Progenitor cell of endocrine pancreas (in vitro differentiated cells): ENCODE results near the gene KLHL13. TPM values are rescaled to one million over a fixed set of nuclear protein-coding genes. Genes with fewer than 3 reads are reported as not detected.
"Not testable (repeated sequence)": the region's sequence is repeated elsewhere in the genome, so short reads cannot be mapped to it uniquely, and the experiment has no call there.

Experiments used
- DNase-seq: peaks from one replicate; pipeline ENCODE4 v3.0.0; 2021; ENCODE audit warnings: low spot score; ENCODE audit not compliant: unreplicated experiment
- H3K27ac Mint-ChIP-seq: 2 replicates; pipeline ENCODE4 v1.8.0; 2021; ENCODE audit warnings: mild to moderate bottlenecking, moderate library complexity, mixed read lengths
- H3K27me3 Mint-ChIP-seq: 2 replicates; pipeline ENCODE4 v1.8.0; 2021; ENCODE audit warnings: mixed read lengths
- H3K36me3 Mint-ChIP-seq: 2 replicates; pipeline ENCODE4 v1.8.0; 2022; ENCODE audit warnings: mixed read lengths; ENCODE audit not compliant: insufficient read depth
- H3K4me1 Mint-ChIP-seq: 2 replicates; pipeline ENCODE4 v1.8.0; 2021; ENCODE audit warnings: low read depth, mixed read lengths
- H3K4me3 Mint-ChIP-seq: 2 replicates; pipeline ENCODE4 v1.8.0; 2021; ENCODE audit warnings: low read depth, mild to moderate bottlenecking, moderate library complexity, mixed read lengths
- H3K9me3 Mint-ChIP-seq: 2 replicates; pipeline ENCODE4 v1.8.0; 2021; ENCODE audit warnings: low read depth, mixed read lengths
- total RNA-seq: library from RNA; stranded (reverse); gene quantifications from 2 replicates; pipeline ENCODE4 v1.2.1, GENCODE V29; 2021
- TF ChIP-seq, protein P1 (sequence below): fragments of 200-600 bp; sonication (generic); IDR thresholded peaks from one replicate; pipeline ENCODE4 v1.5.0; 2021; ENCODE audit warnings: antibody characterized with exemption, mild to moderate bottlenecking; ENCODE audit not compliant: unreplicated experiment

Gene KLHL13
- total RNA-seq, 1 donor from 2014 or later = 5.6 TPM

DNA sequence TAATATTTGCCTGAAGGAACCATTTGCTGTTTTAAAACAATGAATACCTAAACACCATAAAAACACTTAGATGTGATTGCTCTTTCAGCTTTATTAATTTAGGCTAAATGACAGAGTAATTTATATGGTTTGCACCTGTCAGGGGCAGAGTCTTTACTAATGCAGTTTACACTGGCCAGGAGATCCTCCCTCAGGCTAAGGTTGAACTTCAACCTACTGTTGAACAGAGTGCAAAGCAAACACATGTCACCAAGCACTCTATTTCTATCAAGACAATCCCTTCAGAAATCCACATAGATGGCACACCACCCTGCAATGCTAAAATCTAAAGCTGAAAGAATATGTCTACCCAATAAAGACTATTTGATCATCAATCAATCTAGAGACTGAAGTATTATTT is 147.3 kb downstream of the KLHL13 start:
- no peak overlapping the region for H3K27ac Mint-ChIP-seq
- peaks cover 11% of the 10 kb centered on the region for H3K9me3 Mint-ChIP-seq
- no peaks in the 10 kb centered on the region for H3K27me3 Mint-ChIP-seq
- H3K4me3 Mint-ChIP-seq = no peak overlapping the region
- H3K36me3 Mint-ChIP-seq = peaks cover 3% of the 10 kb centered on the region
- H3K4me1 Mint-ChIP-seq = peaks cover 20% of the 10 kb centered on the region
- DNase-seq = no peak
- TF ChIP-seq, protein P1, sequence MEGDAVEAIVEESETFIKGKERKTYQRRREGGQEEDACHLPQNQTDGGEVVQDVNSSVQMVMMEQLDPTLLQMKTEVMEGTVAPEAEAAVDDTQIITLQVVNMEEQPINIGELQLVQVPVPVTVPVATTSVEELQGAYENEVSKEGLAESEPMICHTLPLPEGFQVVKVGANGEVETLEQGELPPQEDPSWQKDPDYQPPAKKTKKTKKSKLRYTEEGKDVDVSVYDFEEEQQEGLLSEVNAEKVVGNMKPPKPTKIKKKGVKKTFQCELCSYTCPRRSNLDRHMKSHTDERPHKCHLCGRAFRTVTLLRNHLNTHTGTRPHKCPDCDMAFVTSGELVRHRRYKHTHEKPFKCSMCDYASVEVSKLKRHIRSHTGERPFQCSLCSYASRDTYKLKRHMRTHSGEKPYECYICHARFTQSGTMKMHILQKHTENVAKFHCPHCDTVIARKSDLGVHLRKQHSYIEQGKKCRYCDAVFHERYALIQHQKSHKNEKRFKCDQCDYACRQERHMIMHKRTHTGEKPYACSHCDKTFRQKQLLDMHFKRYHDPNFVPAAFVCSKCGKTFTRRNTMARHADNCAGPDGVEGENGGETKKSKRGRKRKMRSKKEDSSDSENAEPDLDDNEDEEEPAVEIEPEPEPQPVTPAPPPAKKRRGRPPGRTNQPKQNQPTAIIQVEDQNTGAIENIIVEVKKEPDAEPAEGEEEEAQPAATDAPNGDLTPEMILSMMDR = no peak

DNA sequence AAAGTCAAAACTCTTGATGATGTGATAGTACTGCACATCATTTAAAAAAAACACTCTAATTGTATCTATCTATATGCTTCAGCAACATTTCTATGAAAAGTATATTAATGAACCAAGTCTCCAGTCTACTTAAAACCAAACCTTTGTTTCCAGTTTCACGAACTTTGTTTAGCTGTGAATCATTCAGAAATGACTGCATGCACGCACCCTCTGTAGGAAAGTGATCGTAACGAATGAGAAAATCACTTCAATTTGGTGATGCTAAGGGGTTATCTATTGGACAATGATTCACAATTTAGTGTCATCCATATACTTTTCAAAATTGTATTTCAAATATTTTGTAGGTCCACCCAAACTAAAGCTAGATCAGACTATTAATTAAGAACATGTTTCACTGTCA is 157.6 kb downstream of the KLHL13 start:
- DNase-seq = no peak
- H3K9me3 Mint-ChIP-seq = peaks cover 15% of the 10 kb centered on the region
- no peaks in the 10 kb centered on the region for H3K27me3 Mint-ChIP-seq
- no peak overlapping the region for H3K27ac Mint-ChIP-seq
- TF ChIP-seq, protein P1 = no peak
- H3K4me1 Mint-ChIP-seq = no peaks in the 10 kb centered on the region
- H3K36me3 Mint-ChIP-seq = no peaks in the 10 kb centered on the region
- H3K4me3 Mint-ChIP-seq = no peak overlapping the region

DNA sequence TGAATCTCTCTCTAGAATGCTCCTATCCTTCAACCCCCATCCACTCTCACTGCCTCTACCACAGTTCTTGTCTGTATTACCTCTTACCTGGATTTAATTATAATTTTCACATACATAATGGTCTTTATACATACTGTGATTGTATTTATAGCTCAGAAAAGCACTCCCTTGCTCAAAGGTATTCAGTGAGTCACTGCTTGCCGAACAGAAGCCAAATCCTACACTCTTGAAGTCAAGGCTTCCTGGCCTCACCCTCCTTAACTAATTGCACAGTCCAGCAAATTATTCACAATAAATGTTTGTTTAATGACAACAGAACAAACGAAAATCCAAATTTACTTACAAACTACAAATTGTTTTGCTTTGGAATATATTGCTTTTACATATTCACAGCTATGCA is 159.5 kb downstream of the KLHL13 start:
- H3K4me3 Mint-ChIP-seq = no peak overlapping the region
- H3K36me3 Mint-ChIP-seq = no peaks in the 10 kb centered on the region
- no peaks in the 10 kb centered on the region for H3K4me1 Mint-ChIP-seq
- DNase-seq = no peak
- TF ChIP-seq, protein P1 = no peak
- H3K9me3 Mint-ChIP-seq = peaks cover 15% of the 10 kb centered on the region
- no peak overlapping the region for H3K27ac Mint-ChIP-seq
- H3K27me3 Mint-ChIP-seq = no peaks in the 10 kb centered on the region

DNA sequence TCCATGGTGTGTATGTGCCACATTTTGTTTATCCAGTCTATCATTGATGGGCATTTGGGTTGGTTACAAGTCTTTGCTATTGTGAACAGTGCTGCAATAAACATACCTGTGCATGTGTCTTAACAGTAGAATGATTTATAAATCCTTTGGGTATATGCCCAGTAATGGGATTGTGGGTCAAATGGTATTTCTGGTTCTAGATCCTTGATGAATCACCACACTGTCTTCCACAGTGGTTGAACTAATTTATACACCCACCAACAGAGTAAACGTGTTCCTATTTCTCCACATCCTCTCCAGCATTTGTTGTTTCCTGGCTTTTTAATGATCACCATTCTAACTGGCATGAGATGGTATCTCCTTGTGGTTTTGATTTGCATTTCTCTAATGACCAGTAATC is 177.3 kb downstream of the KLHL13 start:
- not testable (repeated sequence) for H3K4me1 Mint-ChIP-seq

DNA sequence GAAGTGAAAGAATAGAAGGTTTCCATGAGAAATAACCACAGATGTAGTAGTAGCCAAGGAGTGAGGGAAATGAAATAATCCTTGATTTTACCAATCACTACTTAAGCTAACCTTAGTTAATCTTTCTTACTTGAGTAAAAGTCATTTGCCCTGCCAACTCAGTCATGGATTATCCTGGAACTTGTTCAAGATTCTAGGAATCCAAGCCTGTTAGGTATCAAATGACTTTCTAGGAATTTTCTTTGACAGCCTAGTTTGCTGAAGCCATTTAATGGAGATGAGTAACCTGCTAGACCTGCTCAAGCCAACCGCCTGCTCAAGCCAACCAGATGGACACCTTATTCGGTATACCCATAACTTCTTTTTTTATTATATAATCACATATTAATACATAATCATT is 180.5 kb downstream of the KLHL13 start:
- Mint-ChIP-seq H3K27ac (no peak overlapping the region), H3K4me3 (no peak overlapping the region), H3K36me3 (peaks cover 1% of the 10 kb centered on the region), H3K9me3 (peaks cover 27% of the 10 kb centered on the region), H3K4me1 (no peaks in the 10 kb centered on the region), H3K27me3 (no peaks in the 10 kb centered on the region)
- DNase-seq = no peak
- TF ChIP-seq, protein P1 = no peak

More for the DNA sequence above, 177.3 kb downstream of the KLHL13 start:
- not testable (repeated sequence) for H3K36me3 Mint-ChIP-seq, H3K27me3 Mint-ChIP-seq, H3K27ac Mint-ChIP-seq, H3K4me3 Mint-ChIP-seq, DNase-seq
- H3K9me3 Mint-ChIP-seq = peaks cover 36% of the 10 kb centered on the region

DNA sequence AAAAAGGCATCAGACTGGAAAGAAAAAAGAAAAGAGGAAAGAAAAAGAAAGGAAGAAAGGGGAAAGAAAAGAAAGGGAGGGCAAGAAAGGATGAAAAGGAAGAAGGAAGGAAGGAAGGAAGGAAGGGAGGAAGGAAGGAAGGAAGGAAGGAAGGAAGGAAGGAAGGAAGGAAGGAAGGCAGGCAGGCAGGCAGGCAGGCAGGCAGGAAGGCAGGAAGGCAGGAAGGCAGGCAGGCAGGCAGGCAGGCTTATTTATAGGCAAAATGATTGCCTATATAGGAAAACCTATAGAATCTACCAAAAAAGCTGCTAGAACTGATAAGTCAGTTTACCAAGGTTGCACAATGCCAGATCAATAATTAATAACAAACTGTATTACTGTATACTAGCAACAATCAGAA is 186.5 kb downstream of the KLHL13 start:
- H3K4me1 Mint-ChIP-seq, DNase-seq, H3K4me3 Mint-ChIP-seq, H3K27ac Mint-ChIP-seq, H3K36me3 Mint-ChIP-seq, H3K27me3 Mint-ChIP-seq: not testable (repeated sequence)
- peaks cover 19% of the 10 kb centered on the region for H3K9me3 Mint-ChIP-seq
